WTC11 (cell line): Measurements from ENCODE around the gene NGLY1.

Experiments
- ATF1 ChIP-seq: sonication (generic); formaldehyde crosslinking; IDR thresholded peaks from 2 replicates; pipeline ENCODE4 v1.8.1; 2023; ENCODE audit warnings: mild to moderate bottlenecking, moderate library complexity, missing genetic modification reagents
- CBFB ChIP-seq: sonication (generic); formaldehyde crosslinking; IDR thresholded peaks from 2 replicates; pipeline ENCODE4 v1.8.1; 2022; ENCODE audit warnings: mild to moderate bottlenecking, low read depth, missing genetic modification reagents
- ELF4 ChIP-seq: sonication (generic); formaldehyde crosslinking; IDR thresholded peaks from 2 replicates; pipeline ENCODE4 v1.8.1; 2022; ENCODE audit warnings: low read depth, mild to moderate bottlenecking, moderate library complexity, missing genetic modification reagents
- IRF1 ChIP-seq: sonication (generic); formaldehyde crosslinking; IDR thresholded peaks from 2 replicates; pipeline ENCODE4 v1.8.0; 2023; ENCODE audit warnings: missing genetic modification reagents
- JUN ChIP-seq: sonication (generic); formaldehyde crosslinking; IDR thresholded peaks from 2 replicates; pipeline ENCODE4 v1.8.0; 2023; ENCODE audit warnings: mild to moderate bottlenecking, missing genetic modification reagents
- NFE2L1 ChIP-seq: sonication (generic); formaldehyde crosslinking; IDR thresholded peaks from 2 replicates; pipeline ENCODE4 v1.8.1; 2023; ENCODE audit warnings: missing genetic modification reagents
- NFYB ChIP-seq: sonication (generic); formaldehyde crosslinking; conservative IDR thresholded peaks from 2 replicates; pipeline ENCODE4 v1.8.0; 2022; ENCODE audit warnings: low read depth, missing genetic modification reagents
- RORB ChIP-seq: fragments of 250-450 bp; sonication (Bioruptor Pico); IDR thresholded peaks from 2 replicates; pipeline ENCODE4 v1.9.0; 2021; ENCODE audit warnings: mild to moderate bottlenecking
- ZNF512 ChIP-seq: sonication (generic); formaldehyde crosslinking; IDR thresholded peaks from 2 replicates; pipeline ENCODE4 v1.8.1; 2022; ENCODE audit warnings: missing genetic modification reagents, borderline replicate concordance
- ZNF671 ChIP-seq: fragments of 250-450 bp; sonication (Bioruptor Pico); IDR thresholded peaks from 2 replicates; pipeline ENCODE4 v1.8.0; 2021; ENCODE audit warnings: mild to moderate bottlenecking
- TF ChIP-seq, protein P1 (sequence below): fragments of 250-450 bp; sonication (Bioruptor Pico); IDR thresholded peaks from 2 replicates; pipeline ENCODE4 v2.1.2; 2022; ENCODE audit warnings: mild to moderate bottlenecking, moderate library complexity
- TF ChIP-seq, protein P2 (sequence below): fragments of 200-600 bp; IDR thresholded peaks from 2 replicates; pipeline ENCODE4 v1.8.0; 2022; ENCODE audit warnings: antibody characterized with exemption
- TF ChIP-seq, protein P3 (sequence below): sonication (generic); formaldehyde crosslinking; IDR thresholded peaks from 2 replicates; pipeline ENCODE4 v1.8.0; 2022; ENCODE audit warnings: mild to moderate bottlenecking, missing genetic modification reagents
- TF ChIP-seq, protein P4 (sequence below): sonication (generic); formaldehyde crosslinking; IDR thresholded peaks from 2 replicates; pipeline ENCODE4 v1.8.0; 2023; ENCODE audit warnings: mild to moderate bottlenecking, missing genetic modification reagents

DNA sequence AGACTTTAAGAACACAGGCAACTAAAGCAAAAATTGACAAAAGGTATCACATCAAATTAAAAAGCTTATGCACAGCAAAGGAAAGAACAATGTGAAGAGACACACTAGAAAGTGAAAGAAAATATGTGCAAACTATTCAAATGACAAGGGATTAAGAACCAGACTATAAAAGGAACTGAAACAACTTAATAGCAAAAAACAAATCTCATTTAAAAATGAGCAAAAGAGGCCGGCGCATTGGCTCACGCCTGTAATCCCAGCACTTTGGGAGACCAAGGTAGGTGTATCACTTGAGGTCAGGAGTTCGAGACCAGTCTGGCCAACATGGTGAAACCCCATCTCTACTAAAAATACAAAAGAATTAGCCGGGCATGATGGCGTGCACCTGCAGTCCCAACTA, 14.4 kb downstream of the NGLY1 start:
- TF ChIP-seq, protein P1, sequence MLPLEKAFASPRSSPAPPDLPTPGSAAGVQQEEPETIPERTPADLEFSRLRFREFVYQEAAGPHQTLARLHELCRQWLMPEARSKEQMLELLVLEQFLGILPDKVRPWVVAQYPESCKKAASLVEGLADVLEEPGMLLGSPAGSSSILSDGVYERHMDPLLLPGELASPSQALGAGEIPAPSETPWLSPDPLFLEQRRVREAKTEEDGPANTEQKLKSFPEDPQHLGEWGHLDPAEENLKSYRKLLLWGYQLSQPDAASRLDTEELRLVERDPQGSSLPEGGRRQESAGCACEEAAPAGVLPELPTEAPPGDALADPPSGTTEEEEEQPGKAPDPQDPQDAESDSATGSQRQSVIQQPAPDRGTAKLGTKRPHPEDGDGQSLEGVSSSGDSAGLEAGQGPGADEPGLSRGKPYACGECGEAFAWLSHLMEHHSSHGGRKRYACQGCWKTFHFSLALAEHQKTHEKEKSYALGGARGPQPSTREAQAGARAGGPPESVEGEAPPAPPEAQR (CRISPR knock-in tag) = no peak
- TF ChIP-seq ATF1 (CRISPR knock-in tag) (no peak), CBFB (CRISPR knock-in tag) (no peak), ZNF512 (CRISPR knock-in tag) (no peak), NFE2L1 (CRISPR knock-in tag) (no peak), IRF1 (CRISPR knock-in tag) (no peak), RORB (CRISPR knock-in tag) (no peak), NFYB (CRISPR knock-in tag) (no peak), JUN (CRISPR knock-in tag) (no peak), ELF4 (no peak), ZNF671 (CRISPR knock-in tag) (no peak)
- TF ChIP-seq, protein P2, sequence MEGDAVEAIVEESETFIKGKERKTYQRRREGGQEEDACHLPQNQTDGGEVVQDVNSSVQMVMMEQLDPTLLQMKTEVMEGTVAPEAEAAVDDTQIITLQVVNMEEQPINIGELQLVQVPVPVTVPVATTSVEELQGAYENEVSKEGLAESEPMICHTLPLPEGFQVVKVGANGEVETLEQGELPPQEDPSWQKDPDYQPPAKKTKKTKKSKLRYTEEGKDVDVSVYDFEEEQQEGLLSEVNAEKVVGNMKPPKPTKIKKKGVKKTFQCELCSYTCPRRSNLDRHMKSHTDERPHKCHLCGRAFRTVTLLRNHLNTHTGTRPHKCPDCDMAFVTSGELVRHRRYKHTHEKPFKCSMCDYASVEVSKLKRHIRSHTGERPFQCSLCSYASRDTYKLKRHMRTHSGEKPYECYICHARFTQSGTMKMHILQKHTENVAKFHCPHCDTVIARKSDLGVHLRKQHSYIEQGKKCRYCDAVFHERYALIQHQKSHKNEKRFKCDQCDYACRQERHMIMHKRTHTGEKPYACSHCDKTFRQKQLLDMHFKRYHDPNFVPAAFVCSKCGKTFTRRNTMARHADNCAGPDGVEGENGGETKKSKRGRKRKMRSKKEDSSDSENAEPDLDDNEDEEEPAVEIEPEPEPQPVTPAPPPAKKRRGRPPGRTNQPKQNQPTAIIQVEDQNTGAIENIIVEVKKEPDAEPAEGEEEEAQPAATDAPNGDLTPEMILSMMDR = no peak
- TF ChIP-seq, protein P3, sequence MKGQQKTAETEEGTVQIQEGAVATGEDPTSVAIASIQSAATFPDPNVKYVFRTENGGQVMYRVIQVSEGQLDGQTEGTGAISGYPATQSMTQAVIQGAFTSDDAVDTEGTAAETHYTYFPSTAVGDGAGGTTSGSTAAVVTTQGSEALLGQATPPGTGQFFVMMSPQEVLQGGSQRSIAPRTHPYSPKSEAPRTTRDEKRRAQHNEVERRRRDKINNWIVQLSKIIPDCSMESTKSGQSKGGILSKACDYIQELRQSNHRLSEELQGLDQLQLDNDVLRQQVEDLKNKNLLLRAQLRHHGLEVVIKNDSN (CRISPR knock-in tag) = no peak
- TF ChIP-seq, protein P4, sequence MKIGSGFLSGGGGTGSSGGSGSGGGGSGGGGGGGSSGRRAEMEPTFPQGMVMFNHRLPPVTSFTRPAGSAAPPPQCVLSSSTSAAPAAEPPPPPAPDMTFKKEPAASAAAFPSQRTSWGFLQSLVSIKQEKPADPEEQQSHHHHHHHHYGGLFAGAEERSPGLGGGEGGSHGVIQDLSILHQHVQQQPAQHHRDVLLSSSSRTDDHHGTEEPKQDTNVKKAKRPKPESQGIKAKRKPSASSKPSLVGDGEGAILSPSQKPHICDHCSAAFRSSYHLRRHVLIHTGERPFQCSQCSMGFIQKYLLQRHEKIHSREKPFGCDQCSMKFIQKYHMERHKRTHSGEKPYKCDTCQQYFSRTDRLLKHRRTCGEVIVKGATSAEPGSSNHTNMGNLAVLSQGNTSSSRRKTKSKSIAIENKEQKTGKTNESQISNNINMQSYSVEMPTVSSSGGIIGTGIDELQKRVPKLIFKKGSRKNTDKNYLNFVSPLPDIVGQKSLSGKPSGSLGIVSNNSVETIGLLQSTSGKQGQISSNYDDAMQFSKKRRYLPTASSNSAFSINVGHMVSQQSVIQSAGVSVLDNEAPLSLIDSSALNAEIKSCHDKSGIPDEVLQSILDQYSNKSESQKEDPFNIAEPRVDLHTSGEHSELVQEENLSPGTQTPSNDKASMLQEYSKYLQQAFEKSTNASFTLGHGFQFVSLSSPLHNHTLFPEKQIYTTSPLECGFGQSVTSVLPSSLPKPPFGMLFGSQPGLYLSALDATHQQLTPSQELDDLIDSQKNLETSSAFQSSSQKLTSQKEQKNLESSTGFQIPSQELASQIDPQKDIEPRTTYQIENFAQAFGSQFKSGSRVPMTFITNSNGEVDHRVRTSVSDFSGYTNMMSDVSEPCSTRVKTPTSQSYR (CRISPR knock-in tag) = no peak
